Neural cell (in vitro differentiated cells): ENCODE measurements around the gene ZDHHC8. TPM values are rescaled to one million over a fixed set of nuclear protein-coding genes. Genes with fewer than 3 reads are reported as not detected.

Experiments
- H2AFZ ChIP-seq: fragments of 200-600, 300-800 bp; sonication (generic), shearing (Covaris generic); 2 replicates; pipeline ENCODE4 v1.6.0; 2014; ENCODE audit warnings: low read depth, mild to moderate bottlenecking, antibody characterized with exemption, low read length, moderate library complexity
- H3F3A ChIP-seq: fragments of 200-600 bp; shearing (Covaris generic); 2 replicates; pipeline ENCODE4 v1.6.1; 2016; ENCODE audit warnings: mild to moderate bottlenecking, moderate library complexity, mixed read lengths, antibody characterized with exemption, low read length; ENCODE audit not compliant: insufficient read depth, poor library complexity, severe bottlenecking
- H3K27ac ChIP-seq: fragments of 200-600, 300-800 bp; sonication (generic), shearing (Covaris generic); 2 replicates; pipeline ENCODE4 v1.5.1; 2014; ENCODE audit warnings: mild to moderate bottlenecking, low read length, moderate library complexity
- H3K27me3 ChIP-seq: fragments of 300-800, 200-600 bp; sonication (generic), shearing (Covaris generic); 2 replicates; pipeline ENCODE4 v1.6.0; 2014; ENCODE audit warnings: mild to moderate bottlenecking, low read depth, low read length, moderate library complexity; ENCODE audit not compliant: insufficient read depth
- H3K36me3 ChIP-seq: fragments of 300-800, 200-600 bp; sonication (generic), shearing (Covaris generic); 2 replicates; pipeline ENCODE4 v1.5.1; 2014; ENCODE audit warnings: mild to moderate bottlenecking, antibody characterized with exemption, low read length, moderate library complexity; ENCODE audit not compliant: insufficient read depth
- H3K4me2 ChIP-seq: fragments of 300-800, 200-600 bp; sonication (generic), shearing (Covaris generic); 2 replicates; pipeline ENCODE4 v1.6.0; 2014; ENCODE audit warnings: mild to moderate bottlenecking, low read length
- H3K4me3 ChIP-seq: fragments of 300-800, 200-600 bp; sonication (generic), shearing (Covaris generic); 2 replicates; pipeline ENCODE4 v1.5.1; 2014; ENCODE audit warnings: mild to moderate bottlenecking, low read length, moderate library complexity
- H3K79me2 ChIP-seq: fragments of 200-600 bp; shearing (Covaris generic); replicated peaks from 2 replicates; pipeline ENCODE4 v1.6.0; 2014; ENCODE audit warnings: mild to moderate bottlenecking, low read length, moderate library complexity; ENCODE audit not compliant: insufficient read depth
- H3K9ac ChIP-seq: fragments of 300-800, 200-600 bp; sonication (generic), shearing (Covaris generic); 2 replicates; pipeline ENCODE4 v1.6.1; 2016; ENCODE audit warnings: mild to moderate bottlenecking, low read length, mixed read lengths
- H3K9me2 ChIP-seq: fragments of 200-600 bp; shearing (Covaris generic); 2 replicates; pipeline ENCODE4 v1.6.1; 2016; ENCODE audit warnings: mild to moderate bottlenecking, low read length, mixed read lengths; ENCODE audit not compliant: insufficient read depth
- H3K9me3 ChIP-seq: fragments of 200-600, 300-800 bp; sonication (generic), shearing (Covaris generic); 2 replicates; pipeline ENCODE4 v1.6.1; 2016; ENCODE audit warnings: mild to moderate bottlenecking, mixed run types, low read length, moderate library complexity, mixed read lengths
- H4K20me1 ChIP-seq: fragments of 200-600 bp; shearing (Covaris generic); 2 replicates; pipeline ENCODE4 v1.6.1; 2016; ENCODE audit warnings: mild to moderate bottlenecking, mixed run types; ENCODE audit not compliant: insufficient read depth
- EP300 ChIP-seq: fragments of 450-650 bp; conservative IDR thresholded peaks from 2 replicates; pipeline ENCODE4 v1.6.1; 2014; ENCODE audit warnings: antibody characterized with exemption, mild to moderate bottlenecking, moderate library complexity; ENCODE audit not compliant: poor library complexity, severe bottlenecking
- EZH2 ChIP-seq: fragments of 200-600, 300-800 bp; shearing (Covaris generic), sonication (generic); IDR thresholded peaks from 2 replicates; pipeline ENCODE4 v1.6.1; 2014; ENCODE audit warnings: antibody characterized with exemption, low read length, borderline replicate concordance, mild to moderate bottlenecking; ENCODE audit not compliant: insufficient read depth, poor library complexity, severe bottlenecking
- MXI1 ChIP-seq: fragments of 450-650 bp; conservative IDR thresholded peaks from 2 replicates; pipeline ENCODE4 v1.6.1; 2014; ENCODE audit warnings: antibody characterized with exemption, mild to moderate bottlenecking; ENCODE audit not compliant: poor library complexity, severe bottlenecking
- POLR2AphosphoS5 ChIP-seq: IDR thresholded peaks from 2 replicates; pipeline ENCODE4 v1.6.1; 2012
- RAD21 ChIP-seq: fragments of 450-650 bp; conservative IDR thresholded peaks from 2 replicates; pipeline ENCODE4 v1.6.1; 2014; ENCODE audit warnings: antibody characterized with exemption, mild to moderate bottlenecking, moderate library complexity
- SMC3 ChIP-seq: fragments of 450-650 bp; conservative IDR thresholded peaks from 2 replicates; pipeline ENCODE4 v1.6.1; 2014; ENCODE audit warnings: antibody characterized with exemption, mild to moderate bottlenecking, moderate library complexity; ENCODE audit not compliant: poor library complexity
- TAF1 ChIP-seq: IDR thresholded peaks from 2 replicates; pipeline ENCODE4 v1.6.1; 2012; ENCODE audit warnings: low read depth
- polyA plus RNA-seq: library from polyadenylated mRNA; depleted of rRNA; stranded (reverse); fragments of >200 nt; gene quantifications from 2 replicates; pipeline ENCODE4 v1.2.3, GENCODE V29; 2014
- TF ChIP-seq, protein P1 (sequence below): fragments of 450-650 bp; IDR thresholded peaks from 2 replicates; pipeline ENCODE4 v1.5.1; 2014; ENCODE audit warnings: antibody characterized with exemption, mild to moderate bottlenecking, moderate library complexity; ENCODE audit not compliant: poor library complexity, severe bottlenecking
- TF ChIP-seq, protein P2 (sequence below): IDR thresholded peaks from 2 replicates; pipeline ENCODE4 v1.6.1; 2012; ENCODE audit warnings: borderline replicate concordance

Gene ZDHHC8
- polyA plus RNA-seq, 1 donor from 2014 or later: 4.5 TPM

DNA sequence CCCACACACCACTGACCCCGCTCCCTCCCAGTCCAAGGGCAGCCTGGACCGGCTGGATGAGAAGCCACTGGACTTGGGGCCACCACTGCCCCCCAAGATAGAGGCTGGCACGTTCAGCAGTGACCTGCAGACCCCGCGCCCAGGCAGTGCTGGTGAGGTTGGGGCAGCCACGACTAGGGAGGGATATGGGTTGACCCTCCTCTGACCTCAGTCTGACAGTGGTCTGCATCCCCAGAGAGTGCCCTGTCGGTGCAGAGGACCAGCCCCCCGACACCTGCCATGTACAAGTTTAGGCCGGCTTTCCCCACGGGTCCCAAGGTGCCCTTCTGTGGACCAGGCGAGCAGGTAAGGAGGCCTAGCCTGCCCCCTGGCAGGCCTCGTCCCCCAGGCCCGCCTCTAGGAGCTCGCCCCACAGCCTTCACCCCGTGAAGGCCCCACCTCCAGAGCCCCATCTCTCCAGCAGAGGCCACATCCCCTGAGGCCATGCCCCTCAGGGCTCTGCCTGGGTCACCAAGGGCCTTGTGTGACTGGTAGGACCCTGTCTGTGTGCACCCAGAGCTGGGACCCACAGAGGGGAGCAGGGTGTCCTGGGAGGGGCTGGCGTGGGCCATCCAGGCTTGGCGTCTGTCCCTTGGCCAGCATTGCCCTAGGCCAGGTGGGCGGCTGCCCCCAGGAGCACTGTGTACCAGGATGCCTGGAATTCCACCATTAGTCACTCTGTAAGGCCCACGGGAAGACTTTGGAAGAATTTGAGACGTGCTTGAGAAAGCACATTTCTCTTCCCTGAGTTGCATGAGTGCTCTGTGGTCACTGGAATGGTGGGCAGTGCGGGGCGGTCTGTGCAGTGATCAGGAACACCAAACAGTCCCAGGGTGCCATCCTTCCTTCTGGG lies 9.8 kb downstream of the ZDHHC8 start:
- TF ChIP-seq EZH2: no peak
- no peak for TF ChIP-seq RAD21
- Histone ChIP-seq H3K27me3 (no peaks in the 10 kb centered on the region), H3F3A (no peaks in the 10 kb centered on the region), H3K79me2 (no peaks in the 10 kb centered on the region), H3K9me3 (no peaks in the 10 kb centered on the region), H2AFZ (no peak overlapping the region), H4K20me1 (no peaks in the 10 kb centered on the region), H3K27ac (no peak overlapping the region), H3K36me3 (no peaks in the 10 kb centered on the region), H3K4me2 (no peak overlapping the region), H3K9me2 (no peaks in the 10 kb centered on the region), H3K4me3 (no peak overlapping the region), H3K9ac (no peak overlapping the region)

DNA sequence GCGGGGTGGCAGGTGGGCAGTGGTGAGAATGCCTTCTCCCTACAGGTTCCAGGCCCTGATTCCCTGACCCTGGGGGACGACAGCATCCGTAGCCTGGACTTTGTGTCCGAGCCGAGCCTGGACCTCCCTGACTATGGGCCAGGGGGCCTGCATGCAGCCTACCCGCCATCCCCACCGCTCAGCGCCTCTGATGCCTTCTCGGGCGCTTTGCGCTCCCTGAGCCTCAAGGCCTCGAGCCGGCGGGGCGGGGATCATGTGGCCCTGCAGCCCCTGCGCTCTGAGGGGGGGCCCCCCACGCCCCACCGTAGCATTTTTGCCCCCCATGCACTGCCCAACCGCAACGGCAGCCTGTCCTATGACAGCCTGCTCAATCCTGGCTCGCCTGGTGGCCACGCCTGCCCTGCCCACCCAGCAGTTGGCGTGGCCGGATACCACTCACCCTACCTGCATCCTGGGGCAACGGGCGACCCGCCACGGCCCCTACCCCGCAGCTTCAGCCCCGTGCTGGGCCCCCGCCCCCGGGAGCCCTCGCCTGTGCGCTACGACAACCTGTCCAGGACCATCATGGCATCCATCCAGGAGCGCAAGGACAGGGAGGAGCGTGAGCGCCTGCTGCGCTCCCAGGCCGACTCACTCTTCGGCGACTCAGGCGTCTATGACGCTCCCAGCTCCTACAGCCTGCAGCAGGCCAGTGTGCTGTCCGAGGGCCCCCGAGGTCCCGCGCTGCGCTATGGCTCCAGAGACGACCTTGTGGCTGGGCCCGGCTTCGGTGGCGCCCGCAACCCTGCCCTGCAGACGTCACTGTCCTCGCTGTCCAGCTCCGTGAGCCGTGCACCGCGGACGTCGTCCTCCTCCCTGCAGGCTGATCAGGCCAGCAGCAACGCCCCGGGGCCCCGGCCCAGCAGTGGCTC lies 11.4 kb downstream of the ZDHHC8 start:
- Histone ChIP-seq H3K9me2 (no peaks in the 10 kb centered on the region), H3F3A (no peaks in the 10 kb centered on the region), H3K36me3 (no peaks in the 10 kb centered on the region), H3K27ac (no peak overlapping the region), H3K4me3 (no peak overlapping the region), H3K9me3 (no peaks in the 10 kb centered on the region), H4K20me1 (no peaks in the 10 kb centered on the region), H3K79me2 (no peaks in the 10 kb centered on the region), H2AFZ (no peak overlapping the region), H3K4me2 (no peak overlapping the region), H3K9ac (no peak overlapping the region), H3K27me3 (no peaks in the 10 kb centered on the region)
- TF ChIP-seq EP300: no peak

DNA sequence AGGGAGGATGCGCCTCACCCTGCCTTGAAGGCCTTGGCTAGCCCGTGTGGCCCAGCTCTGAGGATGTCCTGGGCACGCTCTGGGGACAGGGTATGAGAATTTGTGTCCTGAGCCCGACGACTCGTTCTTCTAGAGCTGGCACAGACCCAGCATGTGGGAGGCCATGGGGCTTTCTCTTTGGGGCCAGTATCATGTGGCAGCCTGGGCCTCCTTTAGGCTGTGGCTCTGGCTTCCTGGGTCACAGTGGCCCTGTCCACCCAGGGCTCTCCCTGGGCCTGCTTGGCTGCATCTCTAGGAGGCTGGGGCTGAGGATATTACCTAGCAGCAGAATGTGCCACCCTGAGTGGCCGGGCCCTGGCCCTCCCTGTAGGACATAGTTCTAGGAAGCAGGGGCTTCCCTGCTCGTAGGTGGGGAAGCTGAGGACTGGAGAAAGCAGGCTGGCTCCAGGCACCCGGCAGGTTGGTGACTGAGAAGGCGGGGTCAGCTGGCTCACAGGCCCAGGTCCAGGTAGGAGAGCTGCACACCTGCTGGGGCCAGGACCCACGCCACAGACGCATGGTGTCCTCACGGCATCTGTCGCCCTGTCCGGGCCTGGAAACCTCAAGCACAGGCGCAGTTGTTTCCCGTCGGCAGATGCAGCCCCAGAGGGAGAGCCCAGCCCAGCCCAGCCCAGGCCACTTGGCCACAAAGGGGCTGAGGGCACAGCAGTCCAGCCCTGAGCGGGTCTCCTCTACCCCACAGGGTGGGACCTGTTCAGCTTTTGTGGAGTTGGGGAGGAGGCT lies 12.5 kb downstream of the ZDHHC8 start:
- no peaks in the 10 kb centered on the region for H3K79me2 ChIP-seq
- H3K9me2 ChIP-seq: no peaks in the 10 kb centered on the region
- no peaks in the 10 kb centered on the region for H3K9me3 ChIP-seq
- H3K9ac ChIP-seq: no peak overlapping the region
- TF ChIP-seq, protein P1, sequence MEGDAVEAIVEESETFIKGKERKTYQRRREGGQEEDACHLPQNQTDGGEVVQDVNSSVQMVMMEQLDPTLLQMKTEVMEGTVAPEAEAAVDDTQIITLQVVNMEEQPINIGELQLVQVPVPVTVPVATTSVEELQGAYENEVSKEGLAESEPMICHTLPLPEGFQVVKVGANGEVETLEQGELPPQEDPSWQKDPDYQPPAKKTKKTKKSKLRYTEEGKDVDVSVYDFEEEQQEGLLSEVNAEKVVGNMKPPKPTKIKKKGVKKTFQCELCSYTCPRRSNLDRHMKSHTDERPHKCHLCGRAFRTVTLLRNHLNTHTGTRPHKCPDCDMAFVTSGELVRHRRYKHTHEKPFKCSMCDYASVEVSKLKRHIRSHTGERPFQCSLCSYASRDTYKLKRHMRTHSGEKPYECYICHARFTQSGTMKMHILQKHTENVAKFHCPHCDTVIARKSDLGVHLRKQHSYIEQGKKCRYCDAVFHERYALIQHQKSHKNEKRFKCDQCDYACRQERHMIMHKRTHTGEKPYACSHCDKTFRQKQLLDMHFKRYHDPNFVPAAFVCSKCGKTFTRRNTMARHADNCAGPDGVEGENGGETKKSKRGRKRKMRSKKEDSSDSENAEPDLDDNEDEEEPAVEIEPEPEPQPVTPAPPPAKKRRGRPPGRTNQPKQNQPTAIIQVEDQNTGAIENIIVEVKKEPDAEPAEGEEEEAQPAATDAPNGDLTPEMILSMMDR: no peak
- TF ChIP-seq EZH2: no peak
- TF ChIP-seq POLR2AphosphoS5: no peak
- TF ChIP-seq, protein P2, sequence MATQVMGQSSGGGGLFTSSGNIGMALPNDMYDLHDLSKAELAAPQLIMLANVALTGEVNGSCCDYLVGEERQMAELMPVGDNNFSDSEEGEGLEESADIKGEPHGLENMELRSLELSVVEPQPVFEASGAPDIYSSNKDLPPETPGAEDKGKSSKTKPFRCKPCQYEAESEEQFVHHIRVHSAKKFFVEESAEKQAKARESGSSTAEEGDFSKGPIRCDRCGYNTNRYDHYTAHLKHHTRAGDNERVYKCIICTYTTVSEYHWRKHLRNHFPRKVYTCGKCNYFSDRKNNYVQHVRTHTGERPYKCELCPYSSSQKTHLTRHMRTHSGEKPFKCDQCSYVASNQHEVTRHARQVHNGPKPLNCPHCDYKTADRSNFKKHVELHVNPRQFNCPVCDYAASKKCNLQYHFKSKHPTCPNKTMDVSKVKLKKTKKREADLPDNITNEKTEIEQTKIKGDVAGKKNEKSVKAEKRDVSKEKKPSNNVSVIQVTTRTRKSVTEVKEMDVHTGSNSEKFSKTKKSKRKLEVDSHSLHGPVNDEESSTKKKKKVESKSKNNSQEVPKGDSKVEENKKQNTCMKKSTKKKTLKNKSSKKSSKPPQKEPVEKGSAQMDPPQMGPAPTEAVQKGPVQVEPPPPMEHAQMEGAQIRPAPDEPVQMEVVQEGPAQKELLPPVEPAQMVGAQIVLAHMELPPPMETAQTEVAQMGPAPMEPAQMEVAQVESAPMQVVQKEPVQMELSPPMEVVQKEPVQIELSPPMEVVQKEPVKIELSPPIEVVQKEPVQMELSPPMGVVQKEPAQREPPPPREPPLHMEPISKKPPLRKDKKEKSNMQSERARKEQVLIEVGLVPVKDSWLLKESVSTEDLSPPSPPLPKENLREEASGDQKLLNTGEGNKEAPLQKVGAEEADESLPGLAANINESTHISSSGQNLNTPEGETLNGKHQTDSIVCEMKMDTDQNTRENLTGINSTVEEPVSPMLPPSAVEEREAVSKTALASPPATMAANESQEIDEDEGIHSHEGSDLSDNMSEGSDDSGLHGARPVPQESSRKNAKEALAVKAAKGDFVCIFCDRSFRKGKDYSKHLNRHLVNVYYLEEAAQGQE: no peak
- no peak for TF ChIP-seq RAD21
- no peak for TF ChIP-seq SMC3
- no peak for TF ChIP-seq EP300
- no peak for TF ChIP-seq TAF1
- TF ChIP-seq MXI1: no peak
- H3K4me3 ChIP-seq: no peak overlapping the region
- H3K27ac ChIP-seq: no peak overlapping the region
- no peaks in the 10 kb centered on the region for H3K27me3 ChIP-seq
- no peaks in the 10 kb centered on the region for H4K20me1 ChIP-seq
- no peak overlapping the region for H3K4me2 ChIP-seq
- H3F3A ChIP-seq: no peaks in the 10 kb centered on the region
- H2AFZ ChIP-seq: no peak overlapping the region
- no peaks in the 10 kb centered on the region for H3K36me3 ChIP-seq
